ENCODE results near the gene CHRNB1.

DNA sequence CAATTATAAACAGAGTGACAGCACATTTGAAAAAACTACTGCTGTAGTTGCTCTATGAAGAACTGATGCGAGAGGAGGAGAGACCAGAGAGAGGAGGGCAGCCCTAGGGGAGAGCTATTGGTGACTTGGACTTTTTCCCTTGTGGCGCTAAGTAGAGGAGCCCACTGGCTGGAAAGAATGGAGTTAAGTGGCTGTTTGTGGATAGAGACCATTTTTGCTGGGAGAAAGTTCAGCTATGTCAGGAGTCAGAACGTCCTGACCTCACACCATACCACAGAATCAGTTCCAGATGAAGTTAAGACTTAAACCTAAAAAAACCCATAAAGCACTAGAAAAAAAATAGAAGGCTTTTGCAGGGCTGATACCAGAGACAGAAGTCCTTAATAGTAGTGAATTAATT lies 41.3 kb downstream of the CHRNB1 start:
- TF ChIP-seq POLR2AphosphoS5 (IDR thresholded peaks at IDR 0.05) = no peak
- TF ChIP-seq, protein P1, sequence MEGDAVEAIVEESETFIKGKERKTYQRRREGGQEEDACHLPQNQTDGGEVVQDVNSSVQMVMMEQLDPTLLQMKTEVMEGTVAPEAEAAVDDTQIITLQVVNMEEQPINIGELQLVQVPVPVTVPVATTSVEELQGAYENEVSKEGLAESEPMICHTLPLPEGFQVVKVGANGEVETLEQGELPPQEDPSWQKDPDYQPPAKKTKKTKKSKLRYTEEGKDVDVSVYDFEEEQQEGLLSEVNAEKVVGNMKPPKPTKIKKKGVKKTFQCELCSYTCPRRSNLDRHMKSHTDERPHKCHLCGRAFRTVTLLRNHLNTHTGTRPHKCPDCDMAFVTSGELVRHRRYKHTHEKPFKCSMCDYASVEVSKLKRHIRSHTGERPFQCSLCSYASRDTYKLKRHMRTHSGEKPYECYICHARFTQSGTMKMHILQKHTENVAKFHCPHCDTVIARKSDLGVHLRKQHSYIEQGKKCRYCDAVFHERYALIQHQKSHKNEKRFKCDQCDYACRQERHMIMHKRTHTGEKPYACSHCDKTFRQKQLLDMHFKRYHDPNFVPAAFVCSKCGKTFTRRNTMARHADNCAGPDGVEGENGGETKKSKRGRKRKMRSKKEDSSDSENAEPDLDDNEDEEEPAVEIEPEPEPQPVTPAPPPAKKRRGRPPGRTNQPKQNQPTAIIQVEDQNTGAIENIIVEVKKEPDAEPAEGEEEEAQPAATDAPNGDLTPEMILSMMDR (IDR thresholded peaks at IDR 0.05) = no peak
- TF ChIP-seq POLR2A (IDR thresholded peaks at IDR 0.05) = no peak
- TF ChIP-seq EP300 (IDR thresholded peaks at IDR 0.05) = no peak
